Liver (tissue), 3 donors: Measurements from ENCODE around the gene SLC66A2.

Experiments used
- CTCF ChIP-seq: fragments of 150-350 bp; IDR thresholded peaks from 2 replicates; pipeline ENCODE4 v1.5.1; 2017; ENCODE audit warnings: improper control_type of control experiment, low read depth, low read length; ENCODE audit not compliant: missing input control
- GABPA ChIP-seq, 2 donors: IDR thresholded peaks in 1 of 2; conservative IDR thresholded peaks in 1 of 2; 2 replicates each; pipeline ENCODE4 v1.6.1; 2016; ENCODE audit warnings: antibody characterized with exemption in 2 of 2, mild to moderate bottlenecking in 1 of 2, moderate library complexity in 1 of 2
- HNF4A ChIP-seq, 2 donors: conservative IDR thresholded peaks; 2 replicates each; pipeline ENCODE4 v1.6.1; 2016; ENCODE audit warnings: antibody characterized with exemption in 2 of 2, mild to moderate bottlenecking in 2 of 2
- donor health status: healthy.
- donor health status: healthy.

DNA sequence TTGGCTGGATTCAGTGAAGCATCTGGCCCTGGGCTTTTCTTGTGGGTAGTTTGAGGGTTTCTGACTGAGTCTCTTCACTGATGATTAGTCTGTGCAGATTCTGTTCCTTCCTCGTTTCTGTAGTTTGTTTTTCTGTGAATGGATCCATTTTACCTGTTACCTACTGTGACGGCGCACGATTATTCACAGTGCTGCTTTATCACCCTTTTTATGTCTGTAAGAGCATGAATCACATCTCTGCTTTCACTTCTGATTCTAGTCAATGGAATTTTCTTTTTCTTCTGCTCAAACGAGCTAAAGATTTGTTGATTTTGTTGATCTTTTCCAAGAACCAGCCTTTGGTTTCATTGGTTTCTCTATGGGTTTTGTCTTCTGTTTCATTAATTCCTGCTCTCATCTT lies 60.8 kb downstream of the SLC66A2 start:
- TF ChIP-seq CTCF (no peak), HNF4A (conservative IDR thresholded peaks at IDR 0.05) (no peak), GABPA (IDR thresholded peaks at IDR 0.05 in 1 of 2, conservative IDR thresholded peaks at IDR 0.05 in 1 of 2) (no peak)
